Activated naive CD4-positive, alpha-beta T cell treated with Interleukin-2 at 50 U/mL for 16 hours (primary cell): ENCODE measurements around the gene LATS1.
"Not testable (repeated sequence)": the region's sequence is repeated elsewhere in the genome, so short reads cannot be mapped to it uniquely, and the experiment has no call there.

Experiments
- DNase-seq: peaks from one replicate; pipeline ENCODE4 v3.0.0-alpha.2; 2020

The LATS1 gene

DNA sequence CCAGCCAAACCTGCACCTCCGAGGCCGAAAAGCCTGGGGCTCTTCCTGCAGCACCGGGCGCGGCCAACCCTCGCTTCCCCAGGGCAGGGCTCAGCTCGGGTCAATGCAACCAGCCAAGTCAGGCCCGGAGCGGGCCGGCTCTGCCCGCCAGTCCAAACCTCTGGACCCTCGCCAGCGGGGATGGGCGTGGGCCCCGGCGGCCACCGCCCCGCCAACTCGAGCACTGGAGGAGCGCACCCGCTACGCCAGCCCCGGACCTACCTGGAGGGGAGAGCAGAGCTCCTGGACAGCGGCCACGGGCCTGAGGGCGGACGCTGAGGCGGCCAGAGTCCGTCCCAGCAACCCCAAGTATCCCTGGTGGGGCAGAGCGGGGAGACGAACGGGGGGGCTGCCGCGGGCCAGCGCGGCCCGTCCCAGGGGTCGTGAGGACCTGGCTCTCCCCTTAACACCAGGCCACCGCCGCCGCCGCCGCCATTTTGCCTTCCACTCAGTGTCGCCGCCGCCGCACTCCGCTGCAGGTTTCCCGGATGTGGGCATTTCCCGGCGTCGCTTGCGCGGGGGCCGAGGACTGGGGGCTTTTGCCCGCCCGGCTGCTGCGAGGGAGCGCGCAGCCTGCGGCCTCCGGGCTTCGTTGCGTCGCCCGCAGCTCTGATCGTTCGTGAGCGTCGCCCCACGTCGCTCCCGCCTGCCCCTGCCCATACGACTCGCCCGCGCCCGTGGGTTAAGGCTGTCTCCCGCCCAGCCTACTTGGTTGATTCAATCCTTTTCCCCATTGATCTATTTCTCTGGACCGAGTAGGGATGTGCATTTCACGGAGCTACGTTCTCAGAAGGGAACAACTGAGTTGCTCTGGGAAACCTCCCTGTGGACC lies at the start of gene LATS1:
LATS1 (minus strand) TSS at position 514 of the 871 bp plus-strand sequence. CDS start 15,975 bp downstream, outside the sequence.
- DNase-seq: peak; percentile 93

DNA sequence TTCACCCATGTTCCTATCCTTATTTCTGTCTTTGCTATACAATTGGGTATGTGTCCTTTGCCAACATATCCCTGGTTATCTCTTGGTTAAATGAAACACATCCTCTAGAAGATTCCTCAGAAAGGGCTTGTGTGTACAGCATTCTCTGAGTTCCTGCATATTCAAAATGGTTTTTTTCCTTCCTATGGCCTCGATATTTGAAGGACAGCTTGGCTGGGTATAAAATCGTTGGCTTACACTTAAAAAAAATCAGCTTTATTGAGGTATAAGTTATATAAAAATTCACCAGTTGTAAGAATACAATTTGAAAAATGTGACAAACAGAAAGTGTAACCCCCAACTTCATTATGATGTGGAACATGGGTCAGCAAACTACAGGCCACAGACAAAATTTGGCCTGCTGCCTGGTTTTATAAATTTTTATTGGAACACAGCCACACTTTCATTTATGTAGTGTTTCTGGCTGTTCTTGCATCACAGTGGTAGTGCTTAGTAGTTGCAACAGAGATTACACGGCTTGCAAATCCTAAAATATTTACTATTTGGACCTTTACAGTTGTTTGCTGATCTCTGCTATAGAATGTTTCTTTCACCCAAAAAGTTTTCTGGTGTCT lies 48.4 kb upstream of the LATS1 start:
- DNase-seq: no peak

DNA sequence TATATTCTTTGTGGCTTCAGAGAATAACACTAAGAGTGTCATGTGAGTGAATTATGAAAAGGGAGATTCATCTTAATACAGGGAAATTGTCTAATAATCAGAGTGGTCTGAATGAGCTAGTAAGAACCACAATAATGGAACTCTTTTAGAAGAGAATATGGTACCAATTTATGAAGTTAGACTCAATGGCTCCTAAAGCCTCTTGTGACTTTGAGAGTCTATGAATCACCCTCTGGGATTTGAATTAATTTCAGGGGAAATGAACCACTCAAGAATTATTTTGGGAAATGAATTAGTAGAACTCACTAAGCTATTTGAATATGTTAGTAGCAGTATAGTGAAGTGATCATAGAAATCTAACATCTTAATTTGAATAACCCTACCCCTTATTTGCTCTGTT lies 46.0 kb upstream of the LATS1 start:
- DNase-seq: no peak

DNA sequence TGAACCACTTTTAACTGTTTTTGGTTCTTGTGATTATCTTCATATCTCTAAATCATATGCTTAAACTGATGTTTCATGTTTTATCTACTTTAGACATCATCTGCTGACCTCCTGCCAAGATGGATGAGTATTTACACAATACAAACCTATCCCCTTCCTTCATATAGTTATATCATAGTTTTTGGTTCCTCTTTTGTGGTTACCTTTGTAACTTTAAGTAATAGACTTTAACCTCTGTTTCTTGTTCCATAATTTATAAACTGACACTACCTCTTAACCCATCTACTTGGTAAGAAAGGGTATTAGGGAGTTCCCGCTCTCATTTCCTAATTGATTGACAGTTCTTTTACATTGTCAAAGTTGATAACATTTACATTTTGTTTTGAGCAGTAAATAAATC lies 43.5 kb upstream of the LATS1 start:
- DNase-seq: no peak

DNA sequence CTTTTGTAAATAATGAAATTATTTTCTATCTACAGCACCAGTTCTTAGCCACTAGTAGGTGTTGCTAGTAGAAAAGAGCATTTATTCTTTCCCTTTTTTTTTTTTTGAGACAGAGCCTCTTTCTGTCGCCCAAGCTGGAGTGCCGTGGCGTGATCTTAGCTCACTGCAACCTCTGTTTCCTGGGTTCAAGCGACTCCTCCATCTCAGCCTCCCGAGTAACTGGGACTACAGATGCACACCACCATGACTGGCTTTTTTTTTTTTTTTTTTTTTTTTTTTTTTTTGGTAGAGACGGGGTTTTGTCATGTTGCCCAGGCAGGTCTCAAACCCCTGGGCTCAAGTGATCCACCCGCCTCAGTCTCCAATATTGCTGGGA lies 38.3 kb upstream of the LATS1 start:
- DNase-seq: no peak

DNA sequence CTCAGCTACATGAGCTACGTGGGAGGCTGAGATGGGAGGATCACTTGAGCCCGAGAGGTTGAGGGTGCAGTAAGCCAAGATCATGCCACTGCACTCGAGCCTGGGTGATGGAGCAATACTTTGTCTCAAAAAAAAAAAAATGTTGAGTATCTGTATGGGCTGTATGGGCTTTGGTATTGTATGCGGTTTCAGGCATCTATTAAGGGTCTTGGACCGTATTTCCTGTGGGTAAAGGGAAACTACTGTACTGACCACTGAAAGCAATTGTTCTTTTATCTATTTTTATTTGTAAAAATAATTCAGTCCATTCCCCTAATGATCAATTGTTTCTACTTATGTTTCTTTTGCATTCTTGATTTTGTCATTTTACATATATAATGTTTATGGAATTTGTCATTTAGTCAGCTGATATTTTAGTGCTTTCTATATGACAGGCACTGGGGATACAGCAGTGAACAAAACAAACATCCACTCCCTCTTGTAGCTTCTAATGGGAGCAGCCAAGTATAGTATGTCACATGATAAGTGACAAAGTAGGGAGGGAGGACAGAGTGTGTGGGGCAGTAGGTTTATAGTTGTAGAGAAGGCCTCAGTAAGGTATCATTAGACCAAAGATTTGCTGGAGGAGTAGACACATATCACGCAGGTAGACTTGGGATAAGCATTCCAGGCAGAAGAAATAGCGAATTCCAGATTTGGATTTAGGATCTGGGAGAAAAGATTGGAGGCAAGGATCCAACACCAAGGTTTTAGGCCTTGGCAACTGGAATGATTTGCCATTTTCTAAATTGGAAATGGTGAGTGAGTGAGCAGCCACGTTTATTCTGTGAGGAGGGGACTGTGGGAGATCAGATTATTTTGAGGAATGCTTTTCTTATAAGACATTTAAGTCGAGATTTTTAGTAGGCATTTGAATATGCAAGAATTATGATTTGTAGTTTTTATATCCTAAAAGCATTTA lies 37.7 kb upstream of the LATS1 start:
- no peak for DNase-seq

DNA sequence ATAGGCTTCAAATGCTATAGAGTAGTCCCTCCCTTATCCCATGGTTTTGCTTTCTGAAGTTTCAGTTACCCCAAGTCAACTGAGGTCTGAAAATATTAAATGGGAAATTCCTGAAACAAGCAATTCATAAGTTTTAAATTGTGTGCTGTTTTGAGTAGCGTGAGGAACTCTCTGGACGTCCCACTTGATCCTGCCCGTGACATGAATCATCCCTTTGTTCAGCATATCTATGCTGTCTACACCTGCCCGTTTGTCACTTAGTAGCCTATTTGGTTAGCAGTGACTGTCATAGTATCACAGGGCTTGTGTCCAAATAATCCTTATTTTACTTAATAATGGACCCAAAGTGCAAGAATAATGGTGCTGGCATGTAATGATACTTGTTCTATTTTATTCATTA lies 36.6 kb upstream of the LATS1 start:
- DNase-seq: no peak

DNA sequence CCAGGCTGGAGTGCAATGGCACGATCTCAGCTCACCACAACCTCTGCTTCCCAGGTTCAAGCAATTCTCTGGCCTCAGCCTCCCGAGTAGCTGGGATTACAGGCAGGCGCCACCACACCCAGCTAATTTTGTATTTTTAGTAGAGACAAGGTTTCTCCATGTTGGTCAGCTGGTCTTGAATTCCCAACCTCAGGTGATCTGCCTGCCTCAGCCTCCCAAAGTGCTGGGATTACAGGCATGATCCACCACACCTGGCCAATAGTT lies 35.4 kb upstream of the LATS1 start:
- not testable (repeated sequence) for DNase-seq

DNA sequence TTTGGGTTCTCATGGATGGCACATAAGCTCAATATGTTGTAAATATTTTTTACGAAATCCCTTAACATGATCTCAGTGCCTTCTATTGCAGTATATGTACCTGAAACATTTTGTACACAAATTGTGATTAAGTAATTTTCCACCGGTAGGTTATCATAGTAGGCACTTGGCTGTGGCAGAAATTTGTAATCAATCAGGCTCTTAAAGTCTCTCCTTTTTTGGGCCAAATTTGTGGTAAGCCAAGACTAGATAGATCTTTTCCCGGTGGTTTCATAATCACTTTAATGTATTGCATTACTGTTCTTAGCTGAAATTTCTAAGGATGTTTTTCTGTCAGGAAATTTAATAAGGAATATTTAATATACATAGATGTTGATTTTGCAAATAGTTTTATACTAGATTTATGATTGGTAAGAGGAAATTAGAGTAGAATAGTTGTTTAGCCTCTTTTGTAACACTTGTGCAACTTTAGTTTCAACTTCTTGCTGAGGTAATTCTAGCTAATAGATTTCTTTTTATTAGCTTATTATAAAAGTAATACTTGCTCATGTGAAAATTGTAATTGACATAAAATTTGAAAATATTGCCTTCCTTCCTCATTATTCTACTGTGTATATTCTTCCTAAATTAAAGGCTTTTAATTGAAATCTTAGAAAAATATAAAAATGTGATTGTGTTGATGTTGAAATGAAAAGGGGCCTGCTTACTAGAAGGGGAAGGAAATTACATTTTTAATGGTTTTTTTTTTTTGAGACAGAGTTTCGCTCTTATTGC lies 34.9 kb upstream of the LATS1 start:
- no peak for DNase-seq

DNA sequence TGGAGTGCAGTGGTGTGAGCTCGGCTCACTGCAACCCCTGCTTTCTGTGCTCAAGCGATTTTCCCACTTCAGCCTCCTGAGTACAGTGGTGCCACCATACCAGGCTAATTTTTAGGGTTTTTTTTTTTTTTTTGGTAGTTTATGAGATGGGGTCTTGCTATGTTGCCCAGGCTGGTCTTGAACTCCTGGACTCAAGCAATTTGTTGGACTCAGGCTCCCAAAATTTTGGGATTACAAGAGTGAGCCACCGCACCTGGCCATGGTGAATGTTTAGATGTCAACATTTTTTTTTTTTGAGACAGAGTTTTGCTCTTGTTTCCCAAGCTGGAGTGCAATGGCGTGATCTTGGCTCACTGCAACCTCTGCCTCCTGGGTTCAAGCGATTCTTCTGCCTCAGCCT lies 34.0 kb upstream of the LATS1 start:
- DNase-seq: not testable (repeated sequence)

DNA sequence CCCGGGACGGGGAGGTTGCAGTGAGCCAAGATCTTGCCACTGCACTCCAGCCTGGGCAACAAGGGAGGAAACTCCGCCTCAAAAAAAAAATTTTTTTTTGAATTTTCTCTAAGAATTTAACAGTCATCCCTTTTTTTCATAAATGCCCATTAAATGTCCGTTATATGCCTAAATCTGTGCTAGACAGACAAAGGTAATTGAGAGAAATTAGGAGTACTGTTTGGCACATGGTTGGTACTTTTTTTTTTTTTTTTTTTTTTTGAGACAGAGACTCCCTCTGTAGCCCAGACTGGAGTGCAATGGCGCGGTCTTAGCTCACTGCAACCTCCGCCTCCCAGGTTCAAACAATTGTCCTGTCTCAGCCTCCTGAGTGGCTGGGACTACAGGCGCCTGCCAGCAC lies 33.3 kb upstream of the LATS1 start:
- no peak for DNase-seq

DNA sequence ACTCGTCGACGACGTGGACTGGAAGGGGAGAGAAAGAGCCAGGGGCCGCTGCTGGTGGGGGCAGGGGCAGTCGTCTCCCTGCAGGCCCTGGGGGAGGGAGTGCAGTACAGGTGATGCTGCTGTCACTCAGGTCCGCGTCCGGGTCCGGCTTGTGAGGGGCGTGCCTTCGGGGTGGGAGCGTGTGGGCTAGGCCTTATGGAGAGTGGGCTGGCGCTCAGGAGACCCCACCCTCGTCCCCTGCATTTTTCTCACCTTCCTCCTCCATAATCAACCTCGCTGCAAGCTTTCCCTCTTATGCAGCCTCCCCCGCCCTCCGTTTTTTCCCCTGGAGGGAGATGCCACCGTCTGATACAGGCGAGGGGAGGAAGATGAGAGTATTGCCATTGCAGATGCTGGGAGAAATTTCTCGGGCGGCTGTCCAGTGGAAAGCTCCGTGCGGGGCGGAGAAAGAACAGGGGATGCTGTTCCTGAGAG lies 32.3 kb upstream of the LATS1 start:
- DNase-seq: peak; percentile 55

DNA sequence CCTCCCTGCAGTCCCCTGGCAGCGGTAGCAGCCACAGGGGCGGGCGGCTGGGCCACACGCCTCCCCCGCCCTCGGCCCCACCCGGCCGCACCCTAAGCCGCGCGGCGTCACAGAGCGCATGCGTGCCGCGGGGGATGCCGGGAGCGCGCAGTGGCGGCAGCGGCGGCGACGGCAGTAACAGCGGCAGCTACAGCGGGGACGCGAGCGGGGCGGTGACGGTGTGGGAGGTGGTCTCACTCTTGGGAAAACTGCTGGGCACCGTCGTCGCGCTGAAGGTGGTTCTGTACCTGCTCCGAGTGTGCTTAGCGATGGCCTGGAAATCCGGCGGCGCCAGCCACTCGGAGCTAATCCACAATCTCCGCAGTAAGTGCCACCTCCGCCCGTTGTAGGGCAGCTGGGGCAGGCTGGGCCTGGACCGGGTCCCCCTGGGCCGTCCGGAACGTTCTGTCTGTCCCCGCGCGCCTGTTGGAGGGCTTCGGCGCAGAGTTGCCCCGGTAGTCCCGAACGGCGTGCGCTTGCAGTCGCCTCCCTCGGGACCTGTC lies 31.8 kb upstream of the LATS1 start, which contains the start of gene PCMT1:
PCMT1 (plus strand) TSS at position 148 of the 542 bp plus-strand sequence; CDS start at position 309, 161 bp downstream.
- DNase-seq: peak; percentile 92

DNA sequence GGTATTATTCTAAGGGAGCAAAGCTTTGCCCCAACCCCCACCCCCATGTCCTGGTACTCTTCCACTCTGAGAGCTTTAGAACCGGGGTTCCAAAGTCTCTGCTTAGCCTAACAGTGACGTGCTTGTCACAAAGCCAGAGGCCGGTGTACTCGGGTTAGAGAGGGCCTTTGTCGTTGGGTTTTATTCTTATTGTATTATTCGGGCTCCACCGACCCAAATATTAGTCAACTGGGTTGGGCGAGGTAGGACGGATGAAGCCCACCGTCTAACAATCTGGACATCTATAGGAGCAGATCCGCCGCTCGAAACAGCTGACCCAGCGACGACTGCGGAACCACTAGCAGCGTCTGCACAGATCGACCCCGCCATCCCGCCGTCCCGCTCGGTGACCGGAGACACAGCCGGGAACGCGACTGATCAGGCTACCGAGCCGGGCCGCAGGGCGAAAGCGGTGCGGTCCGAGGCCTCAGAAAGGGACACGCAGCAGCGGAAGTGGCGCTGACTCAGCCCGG lies 31.2 kb upstream of the LATS1 start:
- not testable (repeated sequence) for DNase-seq

DNA sequence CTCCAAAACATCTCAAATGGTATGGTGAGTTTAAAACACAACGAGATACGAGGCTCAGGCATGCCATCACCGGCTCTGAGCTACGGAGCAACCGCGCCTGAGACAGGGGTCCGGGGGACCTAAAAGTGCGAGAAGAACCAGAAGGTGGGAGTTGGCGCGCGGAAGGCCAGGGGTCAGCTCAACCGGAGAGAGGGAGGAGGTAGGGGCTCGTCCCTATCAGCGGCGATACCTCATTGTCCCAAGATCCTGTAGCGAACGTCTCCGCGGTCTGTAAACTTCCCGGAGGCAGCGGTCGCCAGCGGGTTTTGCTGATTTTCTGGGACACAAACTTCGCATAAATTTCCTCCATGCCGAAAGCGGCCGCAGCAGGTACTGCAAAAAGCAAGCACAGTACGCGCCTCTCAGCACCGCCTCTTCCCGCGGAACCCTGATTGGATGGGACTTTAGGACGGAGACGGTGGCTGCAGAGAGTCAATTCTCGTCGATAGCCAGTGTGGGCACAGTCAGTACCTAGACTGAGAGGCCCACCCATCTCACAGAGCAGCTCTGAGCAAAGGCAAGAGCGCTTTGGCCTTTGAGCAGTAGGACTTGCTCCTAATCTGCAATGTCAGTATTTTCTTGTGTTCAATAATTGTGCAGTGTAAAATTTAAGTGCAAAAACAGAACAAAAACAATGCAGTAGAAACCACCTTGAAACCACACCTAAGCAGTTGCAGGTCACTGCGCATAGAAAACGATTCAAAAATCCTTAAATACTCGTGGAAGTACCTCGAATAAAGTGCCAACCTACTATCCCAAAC lies 28.4 kb upstream of the LATS1 start, which contains the start of gene NUP43:
NUP43 (minus strand) TSS at position 383 of the 800 bp plus-strand sequence; CDS start at position 349, 34 bp downstream.
- peak; percentile 95 for DNase-seq

DNA sequence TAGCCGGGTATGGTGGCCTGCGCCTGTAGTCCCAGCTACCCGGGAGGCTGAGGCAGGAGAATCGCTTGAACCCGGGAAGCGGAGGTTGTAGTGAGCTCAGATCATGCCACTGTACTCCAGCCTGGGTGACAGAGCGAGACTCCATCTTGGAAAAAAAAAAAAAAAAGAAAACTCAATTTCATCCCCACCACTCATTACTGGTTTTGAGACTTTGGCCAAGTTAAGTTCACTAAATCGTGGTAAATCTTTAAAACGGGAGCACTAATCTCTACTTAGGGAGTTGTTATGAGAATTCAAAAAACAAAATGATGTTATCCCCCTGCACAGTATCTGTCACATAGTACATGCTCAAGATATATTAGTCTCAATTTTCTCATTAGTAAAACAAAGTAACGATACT lies 27.4 kb upstream of the LATS1 start:
- not testable (repeated sequence) for DNase-seq

DNA sequence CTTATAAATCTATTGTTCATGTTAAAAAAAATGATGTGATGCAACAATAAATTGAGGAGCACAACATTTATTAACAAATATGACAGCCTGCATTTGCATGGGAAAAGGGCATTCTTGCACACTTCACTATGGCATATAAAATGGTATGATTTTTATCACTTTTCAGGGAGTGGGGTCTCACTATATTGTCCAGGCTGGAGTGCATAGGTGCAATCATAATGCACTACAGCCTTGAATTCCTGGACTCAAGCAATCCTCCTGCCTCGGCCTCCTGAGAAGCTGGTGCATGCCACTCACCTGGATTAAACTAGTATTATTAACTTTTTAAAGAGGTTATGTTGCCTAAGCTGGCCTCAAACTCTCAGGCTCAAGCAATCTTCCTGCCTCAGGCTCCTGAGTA lies 17.0 kb upstream of the LATS1 start:
- DNase-seq: no peak

DNA sequence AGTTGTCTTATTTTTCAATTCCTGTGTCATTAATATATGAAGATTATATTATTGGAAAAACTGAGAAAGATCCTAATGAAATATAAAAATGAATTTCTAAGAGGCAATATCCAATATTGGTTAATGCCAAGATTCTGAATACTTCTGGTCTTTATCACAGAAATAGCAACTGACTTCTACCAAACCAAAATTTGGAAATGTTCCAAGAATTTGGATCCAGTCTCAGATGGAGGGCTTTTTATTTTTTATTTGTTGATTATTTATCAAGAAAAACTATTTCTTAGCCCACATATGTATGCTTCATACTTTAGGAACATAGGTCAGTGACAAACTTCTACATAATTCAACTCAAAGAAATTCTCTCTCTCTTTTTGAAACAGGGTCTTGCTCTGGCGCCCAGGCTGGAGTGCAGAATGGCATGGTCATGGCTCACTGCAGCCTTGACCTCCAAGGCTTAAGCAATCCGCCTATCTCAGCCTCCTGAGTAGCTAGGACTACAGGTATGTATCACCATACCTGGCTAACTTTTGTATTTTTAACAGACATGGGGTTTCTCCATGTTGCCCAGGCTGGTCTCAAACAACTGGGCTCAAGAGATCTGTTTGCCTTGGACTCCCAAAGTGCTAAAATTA lies 15.3 kb upstream of the LATS1 start:
- DNase-seq: no peak

DNA sequence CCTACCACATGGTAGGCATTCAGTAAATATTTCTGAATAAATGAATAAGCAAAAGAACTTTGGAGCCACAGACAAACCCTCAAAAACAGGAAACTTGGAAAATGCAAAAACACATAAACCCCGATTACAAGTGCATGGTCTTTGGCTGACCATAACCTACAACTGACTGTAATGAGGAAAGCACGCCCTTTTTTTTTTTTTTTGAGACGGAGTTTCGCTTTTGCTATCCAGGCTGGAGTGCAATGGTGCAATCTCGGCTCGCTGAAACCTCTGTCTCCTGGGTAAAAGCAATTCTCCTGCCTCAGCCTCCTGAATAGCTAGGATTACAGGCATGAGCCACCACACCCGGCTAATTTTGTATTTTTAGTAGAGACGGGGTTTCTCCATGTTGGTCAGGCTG lies 11.9 kb upstream of the LATS1 start:
- no peak for DNase-seq

DNA sequence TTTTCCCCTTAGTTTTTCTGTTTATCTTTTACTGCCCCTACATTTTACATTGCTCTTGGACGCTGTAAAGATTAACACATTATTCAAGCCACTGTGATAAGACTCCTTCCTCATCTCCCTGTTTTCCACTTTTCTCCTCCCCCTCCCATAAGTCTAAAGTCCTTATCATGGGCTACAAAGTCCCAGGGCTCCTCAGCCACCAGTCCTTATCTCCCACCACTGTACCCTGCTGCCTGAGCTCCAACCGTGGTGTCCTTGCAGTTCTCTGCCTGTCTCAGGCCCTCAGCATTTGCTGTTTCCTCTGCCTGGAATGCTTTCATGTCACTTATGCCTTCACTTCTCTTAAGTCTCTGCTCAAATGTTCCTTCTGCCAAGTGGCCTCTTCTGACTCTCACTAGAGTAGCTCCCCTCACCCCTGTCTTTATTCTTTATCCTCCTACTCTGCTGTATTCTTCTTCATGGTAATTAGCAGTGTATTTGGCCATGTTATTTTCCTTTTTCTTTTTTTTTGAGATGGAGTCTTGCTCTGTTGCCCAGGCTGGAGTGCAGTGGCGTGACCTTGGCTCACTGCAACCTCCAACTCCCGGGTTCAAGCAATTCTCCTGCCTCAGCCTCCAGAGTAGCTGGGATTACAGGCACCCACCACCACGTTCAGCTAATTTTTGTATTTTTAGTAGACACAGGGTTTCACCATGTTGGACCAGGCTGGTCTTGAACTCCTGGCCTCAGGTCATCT lies 10.8 kb upstream of the LATS1 start:
- DNase-seq: no peak
